ELR (cell line): ENCODE data around the gene LTO1.
"Not testable (repeated sequence)": the region's sequence is repeated elsewhere in the genome, so short reads cannot be mapped to it uniquely, and the experiment has no call there.

ENCODE experiments used
- DNase-seq: peaks from one replicate; pipeline ENCODE4 v3.0.0-alpha.2; 2015; ENCODE audit warnings: low read depth

Gene LTO1

GRCh38 chr11:69700278-69701140, 25.4 kb upstream of the LTO1 start:
- peak; percentile 62 for DNase-seq

GRCh38 chr11:69699213-69699612, 24.1 kb upstream of the LTO1 start:
- DNase-seq, result no peak

- DNase-seq, result no peak
Measured at GRCh38 chr11:69698362-69698761, 23.2 kb upstream of the LTO1 start.

- no peak for DNase-seq
Measured at GRCh38 chr11:69697861-69698260, 22.7 kb upstream of the LTO1 start.

- DNase-seq, result no peak
Measured at GRCh38 chr11:69697469-69697843, 22.3 kb upstream of the LTO1 start.

- no peak for DNase-seq
Measured at GRCh38 chr11:69696749-69697468, 21.8 kb upstream of the LTO1 start.

- DNase-seq, result not testable (repeated sequence)
Measured at GRCh38 chr11:69695995-69696394, 20.8 kb upstream of the LTO1 start.

GRCh38 chr11:69695581-69695980, 20.4 kb upstream of the LTO1 start:
- no peak for DNase-seq

GRCh38 chr11:69694781-69695180, 19.6 kb upstream of the LTO1 start:
- no peak for DNase-seq

- no peak for DNase-seq
Measured at GRCh38 chr11:69692422-69692821, 17.3 kb upstream of the LTO1 start.

- DNase-seq, result peak; percentile 36
Measured at GRCh38 chr11:69691463-69691862, 16.3 kb upstream of the LTO1 start.

- no peak for DNase-seq
Measured at GRCh38 chr11:69689484-69690319, 14.5 kb upstream of the LTO1 start.

- not testable (repeated sequence) for DNase-seq
Measured at GRCh38 chr11:69687969-69688771, 13.0 kb upstream of the LTO1 start.

GRCh38 chr11:69686856-69687255, 11.7 kb upstream of the LTO1 start:
- DNase-seq, result no peak

GRCh38 chr11:69686452-69686851, 11.3 kb upstream of the LTO1 start:
- DNase-seq, result no peak

- DNase-seq, result no peak
Measured at GRCh38 chr11:69685348-69685747, 10.2 kb upstream of the LTO1 start.

- no peak for DNase-seq
Measured at GRCh38 chr11:69684651-69685050, 9.5 kb upstream of the LTO1 start.

- peak; percentile 50 for DNase-seq
Measured at GRCh38 chr11:69683764-69684333, 8.7 kb upstream of the LTO1 start.

- no peak for DNase-seq
Measured at GRCh38 chr11:69682681-69683326, 7.7 kb upstream of the LTO1 start.

GRCh38 chr11:69682221-69682620, 7.1 kb upstream of the LTO1 start:
- peak; percentile 18 for DNase-seq

GRCh38 chr11:69680688-69681087, 5.5 kb upstream of the LTO1 start:
- DNase-seq, result no peak
